Activated gamma-delta T cell treated with Interleukin-2 at 50 U/mL for 16 hours (primary cell): Measurements from ENCODE around the gene TAF11L7.
"Not testable (repeated sequence)": the region's sequence is repeated elsewhere in the genome, so short reads cannot be mapped to it uniquely, and the experiment has no call there.

Experiments used
- DNase-seq: peaks from one replicate; pipeline ENCODE4 v3.0.0-alpha.2; 2020

TAF11L7 gene

GRCh38 chr5:17585658-17586057, at the start of gene TAF11L7:
TAF11L7 (minus strand) TSS chr5:17585758.
- DNase-seq: not testable (repeated sequence)

GRCh38 chr5:17634160-17634559, 48.6 kb upstream of the TAF11L7 start, which contains the start of gene TAF11L14:
TAF11L14 (plus strand) TSS chr5:17634460.
- DNase-seq: no peak

- DNase-seq: not testable (repeated sequence)
Measured at GRCh38 chr5:17631788-17632187, 46.2 kb upstream of the TAF11L7 start, which contains the start of gene TAF11L13. TAF11L13 (plus strand) TSS chr5:17632088.

- DNase-seq: no peak
Measured at GRCh38 chr5:17625686-17626085, 40.1 kb upstream of the TAF11L7 start.

- no peak for DNase-seq
Measured at GRCh38 chr5:17620627-17621026, 35.1 kb upstream of the TAF11L7 start.

- DNase-seq: no peak
Measured at GRCh38 chr5:17619354-17619753, 33.8 kb upstream of the TAF11L7 start.

GRCh38 chr5:17614872-17615605, 29.5 kb upstream of the TAF11L7 start:
- DNase-seq: no peak

- not testable (repeated sequence) for DNase-seq
Measured at GRCh38 chr5:17610092-17610491, 24.5 kb upstream of the TAF11L7 start, which contains the start of gene TAF11L12. TAF11L12 (plus strand) TSS chr5:17610392.

GRCh38 chr5:17607461-17607860, 21.9 kb upstream of the TAF11L7 start:
- DNase-seq: not testable (repeated sequence)

- DNase-seq: no peak
Measured at GRCh38 chr5:17604951-17605350, 19.4 kb upstream of the TAF11L7 start.

- not testable (repeated sequence) for DNase-seq
Measured at GRCh38 chr5:17603880-17604279, 18.3 kb upstream of the TAF11L7 start, which contains the start of gene TAF11L11. TAF11L11 (plus strand) TSS chr5:17604183.

GRCh38 chr5:17597728-17598127, 12.2 kb upstream of the TAF11L7 start, which contains the start of gene TAF11L10:
TAF11L10 (minus strand) TSS chr5:17597828.
- not testable (repeated sequence) for DNase-seq

GRCh38 chr5:17594255-17594654, 8.7 kb upstream of the TAF11L7 start, which contains the start of gene TAF11L9:
TAF11L9 (minus strand) TSS chr5:17594394.
- not testable (repeated sequence) for DNase-seq

- DNase-seq: not testable (repeated sequence)
Measured at GRCh38 chr5:17590860-17591259, 5.3 kb upstream of the TAF11L7 start, which contains the start of gene TAF11L8. TAF11L8 (minus strand) TSS chr5:17590960.
